NT2/D1 (cell line): ENCODE results near the gene CCDC92B.

ENCODE experiments used
- YY1 ChIP-seq: IDR thresholded peaks from 2 replicates; pipeline ENCODE4 v1.6.1; 2011; ENCODE audit not compliant: insufficient read length, insufficient read depth
- ZNF274 ChIP-seq: IDR thresholded peaks from 2 replicates; pipeline ENCODE4 v1.6.1; 2011; ENCODE audit warnings: mild to moderate bottlenecking, low read depth, low read length

GRCh38 chr17:2737693-2738092 is 11.8 kb downstream of the CCDC92B start:
- TF ChIP-seq YY1 (no peak), ZNF274 (no peak)
